ENCODE results near the gene PDLIM5. TPM values are rescaled to one million over a fixed set of nuclear protein-coding genes. Genes with fewer than 3 reads are reported as not detected.

Gene PDLIM5
- polyA plus RNA-seq, 1 donor (not counting 4 experiments of a cell fraction or from before 2014, with no cell fraction given), result 112 TPM

DNA sequence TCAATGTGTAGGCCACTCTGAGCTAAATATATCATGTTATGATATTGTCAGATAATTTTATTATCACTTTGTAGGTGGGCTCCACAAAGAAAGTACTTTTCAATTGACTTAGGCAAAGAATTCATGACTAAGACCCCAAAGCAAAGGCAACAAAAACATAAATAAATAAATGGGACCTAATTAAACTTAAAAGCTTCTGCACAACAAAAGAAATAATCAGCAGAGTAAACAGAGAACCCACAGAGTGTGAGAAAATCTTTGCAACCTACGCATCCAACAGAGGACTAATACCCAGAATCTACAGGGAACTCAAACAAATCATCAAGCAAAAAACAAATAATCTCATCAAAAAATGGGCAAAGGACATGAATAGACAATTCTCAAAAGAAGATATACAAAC lies 15.2 kb upstream of the PDLIM5 start:
- FAIRE-seq (no peak), DNase-seq (ENCODE audit: low read depth, low spot score) (no peak)
- Histone ChIP-seq H3K4me3 (ENCODE audit: control insufficient read depth in 2 of 3, extremely low read depth in 1 of 3, insufficient read depth in 2 of 3, low read depth in 1 of 3, low read length in 3 of 3) (no peak overlapping the region), H3K9me1 (ENCODE audit: control insufficient read depth, extremely low read depth, insufficient read depth, low read length) (no peaks in the 10 kb centered on the region), H3K79me2 (ENCODE audit: control insufficient read depth, insufficient read depth, low read length) (no peaks in the 10 kb centered on the region), H3K36me3 (ENCODE audit: control insufficient read depth in 2 of 2, extremely low read depth in 1 of 2, insufficient read depth in 2 of 2, low read length in 2 of 2) (no peaks in the 10 kb centered on the region), H3K27me3 (ENCODE audit: control insufficient read depth, extremely low read depth, insufficient read depth, low read length) (no peaks in the 10 kb centered on the region), H3K9me3 (ENCODE audit: control insufficient read depth, low read depth, low read length) (no peaks in the 10 kb centered on the region), H4K20me1 (ENCODE audit: control insufficient read depth, extremely low read depth, insufficient read depth, low read length) (no peaks in the 10 kb centered on the region), H3K9ac (ENCODE audit: control insufficient read depth, extremely low read depth, insufficient read depth, low read length) (no peak overlapping the region), H2AFZ (ENCODE audit: control insufficient read depth, low read length) (no peak overlapping the region), H3K27ac (ENCODE audit: control insufficient read depth, insufficient read depth, low read length) (no peak overlapping the region), H3K4me1 (ENCODE audit: control insufficient read depth, extremely low read depth, insufficient read depth, low read length) (no peaks in the 10 kb centered on the region), H3K4me2 (ENCODE audit: control insufficient read depth, extremely low read depth, insufficient read depth, low read depth, low read length) (no peak overlapping the region)
- dilution Hi-C loops (cut with MboI; ENCODE audit: extremely low pct_ligation_motif_present, low sequenced_read_pairs), result no loop called here
- TF ChIP-seq, protein P1, sequence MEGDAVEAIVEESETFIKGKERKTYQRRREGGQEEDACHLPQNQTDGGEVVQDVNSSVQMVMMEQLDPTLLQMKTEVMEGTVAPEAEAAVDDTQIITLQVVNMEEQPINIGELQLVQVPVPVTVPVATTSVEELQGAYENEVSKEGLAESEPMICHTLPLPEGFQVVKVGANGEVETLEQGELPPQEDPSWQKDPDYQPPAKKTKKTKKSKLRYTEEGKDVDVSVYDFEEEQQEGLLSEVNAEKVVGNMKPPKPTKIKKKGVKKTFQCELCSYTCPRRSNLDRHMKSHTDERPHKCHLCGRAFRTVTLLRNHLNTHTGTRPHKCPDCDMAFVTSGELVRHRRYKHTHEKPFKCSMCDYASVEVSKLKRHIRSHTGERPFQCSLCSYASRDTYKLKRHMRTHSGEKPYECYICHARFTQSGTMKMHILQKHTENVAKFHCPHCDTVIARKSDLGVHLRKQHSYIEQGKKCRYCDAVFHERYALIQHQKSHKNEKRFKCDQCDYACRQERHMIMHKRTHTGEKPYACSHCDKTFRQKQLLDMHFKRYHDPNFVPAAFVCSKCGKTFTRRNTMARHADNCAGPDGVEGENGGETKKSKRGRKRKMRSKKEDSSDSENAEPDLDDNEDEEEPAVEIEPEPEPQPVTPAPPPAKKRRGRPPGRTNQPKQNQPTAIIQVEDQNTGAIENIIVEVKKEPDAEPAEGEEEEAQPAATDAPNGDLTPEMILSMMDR (optimal IDR thresholded peaks at IDR 0.05 in 1 of 3, IDR thresholded peaks at IDR 0.05 in 1 of 3, conservative IDR thresholded peaks at IDR 0.05 in 1 of 3; ENCODE audit: extremely low read depth in 1 of 3, insufficient read depth in 2 of 3, low read length in 3 of 3), result no peak
- no peak for TF ChIP-seq EZH2 (IDR thresholded peaks at IDR 0.05; ENCODE audit: low read length)

DNA sequence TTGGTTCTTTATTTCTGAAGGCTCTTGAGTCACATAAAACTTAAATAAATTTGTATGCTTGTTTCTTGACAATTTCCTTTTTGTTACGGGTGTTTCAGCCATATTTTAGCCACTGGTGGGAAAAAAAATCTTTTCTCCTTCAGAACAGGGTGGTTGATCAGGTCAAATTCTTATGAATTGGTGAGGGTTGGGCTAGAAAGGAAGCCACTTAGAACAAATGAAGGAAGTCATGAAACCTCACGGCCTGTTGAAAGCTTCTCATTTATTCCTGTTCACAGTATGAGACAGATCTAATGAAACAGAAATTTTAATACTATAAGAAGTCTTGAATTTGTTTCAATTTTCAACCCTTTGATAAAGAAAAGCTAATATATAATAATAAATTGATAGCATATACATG lies 12.1 kb upstream of the PDLIM5 start:
- H4K20me1 ChIP-seq (ENCODE audit: control insufficient read depth, extremely low read depth, insufficient read depth, low read length), result no peaks in the 10 kb centered on the region
- dilution Hi-C loops (cut with MboI; ENCODE audit: extremely low pct_ligation_motif_present, low sequenced_read_pairs), result no loop called here
- no peak overlapping the region for H3K4me2 ChIP-seq (ENCODE audit: control insufficient read depth, extremely low read depth, insufficient read depth, low read depth, low read length)
- no peaks in the 10 kb centered on the region for H3K9me1 ChIP-seq (ENCODE audit: control insufficient read depth, extremely low read depth, insufficient read depth, low read length)
- no peaks in the 10 kb centered on the region for H3K9me3 ChIP-seq (ENCODE audit: control insufficient read depth, low read depth, low read length)
- no peak overlapping the region for H2AFZ ChIP-seq (ENCODE audit: control insufficient read depth, low read length)
- H3K27me3 ChIP-seq (ENCODE audit: control insufficient read depth, extremely low read depth, insufficient read depth, low read length), result no peaks in the 10 kb centered on the region
- TF ChIP-seq, protein P1 (optimal IDR thresholded peaks at IDR 0.05 in 1 of 3, IDR thresholded peaks at IDR 0.05 in 1 of 3, conservative IDR thresholded peaks at IDR 0.05 in 1 of 3; ENCODE audit: extremely low read depth in 1 of 3, insufficient read depth in 2 of 3, low read length in 3 of 3), result no peak
- TF ChIP-seq EZH2 (IDR thresholded peaks at IDR 0.05; ENCODE audit: low read length), result no peak
- no peak overlapping the region for H3K4me3 ChIP-seq (ENCODE audit: control insufficient read depth in 2 of 3, extremely low read depth in 1 of 3, insufficient read depth in 2 of 3, low read depth in 1 of 3, low read length in 3 of 3)
- FAIRE-seq, result no peak
- H3K9ac ChIP-seq (ENCODE audit: control insufficient read depth, extremely low read depth, insufficient read depth, low read length), result no peak overlapping the region
- DNase-seq (ENCODE audit: low read depth, low spot score), result no peak
- no peaks in the 10 kb centered on the region for H3K36me3 ChIP-seq (ENCODE audit: control insufficient read depth in 2 of 2, extremely low read depth in 1 of 2, insufficient read depth in 2 of 2, low read length in 2 of 2)
- H3K27ac ChIP-seq (ENCODE audit: control insufficient read depth, insufficient read depth, low read length), result no peak overlapping the region
- no peaks in the 10 kb centered on the region for H3K4me1 ChIP-seq (ENCODE audit: control insufficient read depth, extremely low read depth, insufficient read depth, low read length)
- H3K79me2 ChIP-seq (ENCODE audit: control insufficient read depth, insufficient read depth, low read length), result no peaks in the 10 kb centered on the region
